NCI-H510A (cell line): ENCODE measurements around the gene ZBTB42.

Experiments
- DNase-seq: peaks from one replicate; lab custom pipeline; 2025; lab: John Stamatoyannopoulos, UW

ZBTB42 gene

DNA sequence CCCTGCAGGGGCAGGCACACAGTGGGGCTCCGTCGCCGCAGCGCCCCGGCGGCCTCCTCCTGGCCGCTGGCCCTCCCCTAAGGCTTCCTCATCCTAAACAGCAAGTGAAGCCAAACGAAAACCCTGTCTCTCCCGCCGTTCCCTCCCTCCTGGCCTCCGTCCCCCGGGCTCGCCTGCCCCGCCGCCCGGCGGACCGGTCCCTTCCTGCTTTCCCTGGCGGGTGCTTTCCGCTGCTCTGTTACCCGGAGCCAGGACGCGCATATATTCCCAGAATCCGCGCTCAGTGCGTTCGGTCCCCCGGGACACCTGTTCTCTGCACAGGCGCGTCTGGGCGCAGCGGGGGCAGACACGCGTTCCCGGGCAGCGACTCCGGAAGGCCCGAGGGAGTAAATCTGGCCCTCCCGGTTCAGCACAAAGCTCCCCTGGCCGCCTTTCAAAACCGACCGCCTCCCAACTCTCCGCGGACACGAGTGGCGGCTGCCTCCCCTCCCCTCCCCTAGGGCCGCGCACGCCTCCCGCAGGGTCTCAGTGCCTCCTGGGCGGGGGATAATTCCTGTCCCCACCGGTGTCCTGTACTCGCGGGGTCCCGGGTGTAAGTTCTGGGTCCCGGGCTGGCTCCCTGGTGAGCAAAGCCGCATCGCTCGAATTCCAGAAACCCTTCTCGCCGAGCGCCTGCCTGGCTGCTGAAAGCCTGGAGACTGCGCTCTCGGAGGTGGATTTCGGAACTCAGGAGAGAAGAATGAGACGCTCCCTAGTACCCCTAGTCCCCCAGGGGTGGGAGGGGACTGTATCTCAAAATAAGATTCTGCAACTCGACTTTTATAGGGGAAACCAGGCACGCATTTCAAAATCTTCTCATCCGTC, 42.8 kb downstream of the ZBTB42 start:
- DNase-seq, result no peak

DNA sequence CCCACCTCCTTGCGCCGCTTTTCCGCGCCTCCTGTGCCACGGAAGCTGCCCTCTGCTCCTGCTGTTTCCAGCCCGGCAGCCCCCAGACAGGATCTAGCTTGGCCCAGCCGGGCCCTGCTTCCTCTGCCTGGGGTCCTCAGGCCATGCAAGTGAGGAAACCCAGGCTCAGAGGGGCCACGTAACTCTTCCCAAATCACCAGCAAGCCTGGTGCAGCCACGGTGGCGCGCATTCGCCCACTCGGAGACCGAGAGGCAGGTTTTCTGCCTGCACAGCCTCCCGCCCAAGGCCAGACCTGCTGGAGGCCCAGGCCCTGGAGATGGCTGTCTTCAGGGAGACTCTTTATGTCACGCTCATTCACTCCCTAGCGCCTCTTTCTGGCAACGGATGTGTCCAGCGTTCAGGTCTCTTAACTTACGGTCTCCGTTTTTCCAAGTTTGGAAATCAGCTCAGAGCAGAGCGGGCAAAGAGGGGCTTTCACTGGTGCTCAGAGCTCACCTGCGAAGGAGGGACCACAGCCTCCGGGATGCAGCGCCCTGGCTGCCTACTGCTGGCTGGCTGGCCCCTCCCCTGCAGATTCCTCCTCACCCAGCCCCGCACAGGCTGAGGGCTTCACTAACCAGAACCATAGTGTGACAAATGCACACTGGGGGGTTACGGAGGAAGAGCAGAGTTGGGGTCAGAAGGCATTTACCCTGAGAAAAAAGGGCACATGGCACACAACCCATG, 43.6 kb downstream of the ZBTB42 start:
- DNase-seq, result no peak

DNA sequence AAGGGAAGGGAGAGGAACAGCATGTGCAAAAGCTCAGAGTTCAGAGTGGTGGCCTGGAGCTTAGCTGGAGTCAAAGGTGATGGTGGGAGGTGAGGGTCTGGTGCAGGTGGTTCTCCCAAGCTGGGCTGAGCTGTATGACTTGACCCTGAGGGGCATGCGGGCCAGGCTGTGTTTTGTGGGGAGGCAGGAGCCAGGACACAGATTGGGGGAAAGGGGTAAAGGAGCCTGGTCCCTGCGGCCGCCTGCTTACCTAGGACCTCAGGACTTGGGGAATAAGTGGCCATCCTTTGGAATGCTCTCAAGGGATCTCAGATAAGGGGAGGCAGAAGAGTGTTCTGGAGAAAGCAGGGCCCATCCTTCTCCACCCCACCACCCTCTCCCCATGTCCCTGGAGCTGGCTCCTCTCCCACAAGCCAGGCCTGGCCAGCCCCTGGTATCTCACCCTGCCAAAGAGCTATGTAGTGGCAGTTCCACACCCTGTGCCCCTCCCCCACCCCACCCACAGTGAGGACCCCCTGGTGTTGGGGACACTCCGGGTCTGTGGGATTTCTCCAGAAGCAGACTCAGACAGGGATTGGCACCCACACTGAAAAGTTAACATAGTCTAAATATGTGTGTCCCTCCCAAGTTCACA, 44.2 kb downstream of the ZBTB42 start:
- no peak for DNase-seq

DNA sequence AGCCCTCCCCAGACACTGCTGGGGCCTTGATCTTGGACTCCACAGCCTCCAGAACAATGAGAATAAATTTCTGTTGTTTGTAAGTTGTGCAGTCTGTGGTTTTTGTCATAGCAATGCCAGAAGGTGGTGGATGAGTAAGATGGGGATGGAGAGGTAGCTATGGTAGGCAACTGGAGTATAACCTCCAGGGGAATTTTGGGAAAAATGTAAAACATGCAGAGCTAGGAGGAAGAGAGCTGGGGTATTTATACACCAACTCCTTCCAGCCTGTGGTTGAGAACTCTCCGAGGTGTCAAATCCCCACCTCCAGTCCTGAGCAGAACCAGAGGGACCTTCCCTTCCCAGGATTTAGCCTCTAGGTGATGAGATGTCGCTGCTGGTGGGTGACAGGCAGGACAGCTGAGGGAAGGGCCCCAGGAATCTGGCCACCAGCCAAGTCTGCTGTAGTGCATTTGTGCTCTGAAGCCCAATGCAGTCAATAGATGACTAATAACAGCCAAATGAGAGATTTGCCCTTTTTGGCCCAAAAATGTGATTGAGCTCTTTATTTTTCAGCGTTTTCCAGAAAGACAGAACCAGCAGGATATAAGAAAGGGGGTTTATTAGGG, 45.0 kb downstream of the ZBTB42 start:
- no peak for DNase-seq

DNA sequence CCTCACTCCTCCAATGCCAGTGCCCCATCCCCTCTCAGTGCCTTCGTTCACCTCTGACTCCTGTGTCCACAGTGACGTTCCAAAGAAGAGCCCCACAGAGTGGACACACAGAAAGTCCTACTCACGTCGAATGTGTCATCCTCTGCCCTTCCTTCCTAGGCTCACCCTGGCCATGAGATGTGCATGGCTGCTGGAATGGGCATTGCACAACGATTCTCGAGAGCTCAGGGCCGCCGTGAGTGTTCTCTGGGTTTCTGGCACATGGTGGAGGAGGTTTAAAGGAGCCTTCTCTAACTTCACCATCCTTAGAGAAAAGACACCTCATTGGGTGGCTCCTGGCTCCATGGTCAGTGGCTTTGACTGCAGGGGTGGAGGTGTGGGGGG, 51.4 kb downstream of the ZBTB42 start:
- no peak for DNase-seq
